IMR-90 (cell line): ENCODE data around the gene HEYL. TPM values are rescaled to one million over a fixed set of nuclear protein-coding genes. Genes with fewer than 3 reads are reported as not detected.

Source experiments
- ATAC-seq: fragments of 200-7000 bp; cut with Tn5 transposase; 2 replicates; pipeline ENCODE4 v1.9.1; 2020; ENCODE audit warnings: low read depth, mild to moderate bottlenecking, moderate library complexity
- BruUV-seq: library from RNA; stranded (reverse); fragments of 400-500 nt; replicated peaks from 2 replicates; lab custom pipeline; 2021; lab: Mats Ljungman, UMichigan
- CTCF ChIA-PET: fragments of 300-600 bp; formaldehyde crosslinking; extraction: SDS; loops from one replicate; lab custom pipeline; 2021; ENCODE audit warnings: antibody characterized with exemption; lab: Yijun Ruan, JAX
- POLR2A ChIA-PET: fragments of 300-600 bp; sonication (Branson Sonifier 250); formaldehyde crosslinking; loops from one replicate; lab custom pipeline; 2022; ENCODE audit warnings: antibody characterized with exemption; ENCODE audit not compliant: unreplicated experiment; lab: Charles Lee
- DNase-seq: peaks from one replicate; pipeline ENCODE4 v3.0.0; 2013
- H2AFZ ChIP-seq: replicated peaks from 2 replicates; pipeline ENCODE3; 2013; ENCODE audit warnings: low read length, mild to moderate bottlenecking; ENCODE audit not compliant: poor library complexity
- H2AK5ac ChIP-seq: 2 replicates; pipeline ENCODE4 v1.6.1; 2013; ENCODE audit warnings: low read depth, low read length, inconsistent platforms
- H2AK9ac ChIP-seq: replicated peaks from 2 replicates; pipeline ENCODE3; 2013; ENCODE audit warnings: mild to moderate bottlenecking, low read depth, low read length, moderate library complexity; ENCODE audit not compliant: poor library complexity
- H2BK120ac ChIP-seq: 2 replicates; pipeline ENCODE4 v1.6.1; 2013; ENCODE audit warnings: low read depth, low read length, inconsistent platforms
- H2BK15ac ChIP-seq: 3 replicates; pipeline ENCODE4 v1.6.1; 2013; ENCODE audit warnings: low read depth, low read length, inconsistent platforms
- H2BK20ac ChIP-seq: 2 replicates; pipeline ENCODE4 v1.6.1; 2013; ENCODE audit warnings: low read depth, mild to moderate bottlenecking, inconsistent platforms, low read length, moderate library complexity
- H2BK5ac ChIP-seq: 2 replicates; pipeline ENCODE4 v1.6.1; 2013; ENCODE audit warnings: mild to moderate bottlenecking, low read depth, low read length, inconsistent platforms; ENCODE audit not compliant: poor library complexity, severe bottlenecking
- H3K14ac ChIP-seq: replicated peaks from 2 replicates; pipeline ENCODE4 v1.6.1; 2013; ENCODE audit warnings: low read depth, low read length, inconsistent platforms
- H3K18ac ChIP-seq: 2 replicates; pipeline ENCODE4 v1.6.1; 2013; ENCODE audit warnings: low read depth, low read length, control low read depth
- H3K23ac ChIP-seq: 2 replicates; pipeline ENCODE4 v1.6.1; 2013; ENCODE audit warnings: low read depth, low read length, inconsistent platforms
- H3K27ac ChIP-seq: 2 replicates; pipeline ENCODE4 v1.5.1; 2013; ENCODE audit warnings: mild to moderate bottlenecking, control low read depth, low read length; ENCODE audit not compliant: insufficient read depth
- H3K27me3 ChIP-seq: 2 replicates; pipeline ENCODE4 v1.6.1; 2013; ENCODE audit warnings: low read length; ENCODE audit not compliant: control insufficient read depth, insufficient read depth
- H3K36me3 ChIP-seq: 2 replicates; pipeline ENCODE4 v1.6.1; 2013; ENCODE audit warnings: low read length, mixed read lengths; ENCODE audit not compliant: control insufficient read depth, insufficient read depth
- H3K4ac ChIP-seq: 2 replicates; pipeline ENCODE4 v1.6.1; 2013; ENCODE audit warnings: low read depth, low read length, inconsistent platforms
- H3K4me1 ChIP-seq: 2 replicates; pipeline ENCODE4 v1.6.1; 2013; ENCODE audit warnings: low read length, mixed read lengths; ENCODE audit not compliant: control insufficient read depth, insufficient read depth
- H3K4me2 ChIP-seq: 2 replicates; pipeline ENCODE4 v1.6.1; 2013; ENCODE audit warnings: low read depth, mild to moderate bottlenecking, control low read depth, low read length, moderate library complexity
- H3K4me3 ChIP-seq: 2 replicates; pipeline ENCODE4 v1.5.1; 2013; ENCODE audit warnings: low read depth, mild to moderate bottlenecking, control low read depth, low read length, moderate library complexity; ENCODE audit not compliant: insufficient read depth
- H3K56ac ChIP-seq: 2 replicates; pipeline ENCODE4 v1.6.1; 2013; ENCODE audit warnings: low read length, inconsistent platforms; ENCODE audit not compliant: insufficient read depth; ENCODE audit errors: extremely low read depth
- H3K79me1 ChIP-seq, 2 experiments: 2 replicates each; pipeline ENCODE4 v1.6.1; 2013; ENCODE audit warnings: low read length in 2 of 2, inconsistent platforms in 1 of 2, low read depth in 1 of 2
- H3K9ac ChIP-seq: 2 replicates; pipeline ENCODE4 v1.6.1; 2013; ENCODE audit warnings: low read depth, low read length, control low read depth
- H3K9me1 ChIP-seq: 2 replicates; pipeline ENCODE4 v1.6.1; 2013; ENCODE audit warnings: low read length, inconsistent platforms; ENCODE audit not compliant: insufficient read depth
- H3K9me3 ChIP-seq: 2 replicates; pipeline ENCODE4 v1.6.1; 2013; ENCODE audit warnings: low read length; ENCODE audit not compliant: control insufficient read depth, insufficient read depth
- H4K20me1 ChIP-seq: 2 replicates; pipeline ENCODE4 v1.6.1; 2013; ENCODE audit warnings: low read length, inconsistent platforms; ENCODE audit not compliant: insufficient read depth
- H4K5ac ChIP-seq: 2 replicates; pipeline ENCODE4 v1.6.1; 2013; ENCODE audit warnings: mild to moderate bottlenecking, low read depth, low read length, control low read depth
- H4K8ac ChIP-seq, 2 experiments: 2 replicates each; pipeline ENCODE4 v1.6.1; 2013; ENCODE audit warnings: low read depth in 2 of 2, low read length in 2 of 2, control low read depth in 1 of 2, inconsistent platforms in 1 of 2
- H4K91ac ChIP-seq: 2 replicates; pipeline ENCODE4 v1.6.1; 2013; ENCODE audit warnings: low read depth, low read length, inconsistent platforms; ENCODE audit not compliant: insufficient read depth
- MAFK ChIP-seq: IDR thresholded peaks from 2 replicates; pipeline ENCODE4 v1.6.1; 2012; ENCODE audit warnings: low read depth, low read length, improper control_type of control experiment
- MAZ ChIP-seq: IDR thresholded peaks from 2 replicates; pipeline ENCODE4 v1.6.1; 2012; ENCODE audit warnings: low read depth, mild to moderate bottlenecking, low read length, improper control_type of control experiment, moderate library complexity, borderline replicate concordance
- POLR2A ChIP-seq: IDR thresholded peaks from 2 replicates; pipeline ENCODE4 v1.6.1; 2012; ENCODE audit warnings: mild to moderate bottlenecking, low read depth, low read length
- RCOR1 ChIP-seq: IDR thresholded peaks from 2 replicates; pipeline ENCODE4 v1.6.1; 2012; ENCODE audit warnings: mild to moderate bottlenecking, low read length, improper control_type of control experiment; ENCODE audit not compliant: insufficient replicate concordance
- RFX5 ChIP-seq: IDR thresholded peaks from 2 replicates; pipeline ENCODE4 v1.8.0; 2012; ENCODE audit warnings: low read depth, mild to moderate bottlenecking, low read length, moderate library complexity
- SMC3 ChIP-seq: fragments of 150-350 bp; IDR thresholded peaks from 2 replicates; pipeline ENCODE4 v1.6.1; 2016; ENCODE audit warnings: low read depth, mild to moderate bottlenecking, antibody characterized with exemption, low read length, moderate library complexity
- WGBS, 2 experiments: methylation state at CpG; one replicate each; pipeline versions ENCODE4 v1.1.5 to v1.1.7; 2013; ENCODE audit warnings: missing lambda C conversion rate in 2 of 2; ENCODE audit not compliant: insufficient read length in 1 of 2; ENCODE audit errors: extremely low coverage in 2 of 2; 5-methylcytosine and 5-hydroxymethylcytosine counted together
- dilution Hi-C: fragments of 300-500 bp; cut with HindIII; formaldehyde crosslinking; loops from one replicate; pipeline ENCODE4 v1.14.3; 2018; ENCODE audit warnings: low sequenced_read_pairs; ENCODE audit not compliant: unreplicated experiment
- in situ Hi-C: fragments of 300-500 bp; cut with MboI; formaldehyde crosslinking; loops from 3 replicates; pipeline ENCODE4 v1.14.3; 2019; ENCODE audit warnings: low sequenced_read_pairs, inconsistent platforms, mixed read lengths
- intact Hi-C: fragments of 100-400 bp; cut with micrococcal nuclease; formaldehyde crosslinking; loops from 2 replicates; pipeline ENCODE4 v1.10.0; 2022
- polyA plus RNA-seq, 3 experiments: library from polyadenylated mRNA; depleted of rRNA; stranded (reverse); fragments of >200 nt; gene quantifications; 2 replicates each; pipeline ENCODE4 v1.2.3, GENCODE V29; 2012; ENCODE audit warnings: low replicate concordance in 1 of 3
- total RNA-seq: library from RNA; depleted of rRNA; stranded (reverse); fragments of >200 nt; gene quantifications from 2 replicates; pipeline ENCODE4 v1.2.3, GENCODE V29; 2012
- TF ChIP-seq, protein P1 (sequence below): fragments of 150-350 bp; IDR thresholded peaks from 2 replicates; pipeline ENCODE4 v1.6.1; 2017; ENCODE audit warnings: mild to moderate bottlenecking, antibody characterized with exemption, low read length, low read depth

HEYL gene
- total and polyA plus RNA-seq, 2 of the 4 experiments (the other 2 are of a cell fraction) = 0.02 TPM; not detected in 1

DNA sequence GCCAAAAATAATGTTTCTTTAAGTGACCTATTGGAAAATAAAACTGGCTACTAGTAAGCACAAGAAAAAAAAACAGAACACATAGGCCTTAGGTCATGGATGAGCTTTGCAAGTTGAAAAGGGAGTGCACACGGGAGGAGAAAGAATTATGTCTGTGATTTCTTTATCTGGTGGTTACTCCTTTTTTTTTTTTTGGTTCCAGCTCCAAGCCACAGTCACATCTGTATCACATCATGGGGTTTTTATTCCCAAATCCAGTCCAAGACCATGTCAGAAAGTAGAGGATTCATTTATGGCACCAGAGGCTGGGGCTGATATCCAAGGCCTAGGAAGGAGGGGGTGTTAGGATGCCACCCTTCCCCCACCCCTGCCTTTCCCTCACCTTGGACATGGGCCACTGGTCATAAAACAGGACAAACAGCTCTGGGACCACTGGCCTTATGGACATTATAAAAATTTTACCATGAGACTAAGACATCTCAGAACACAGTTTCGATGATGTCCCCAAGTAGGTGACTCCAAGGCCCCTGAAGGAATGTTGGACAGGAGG, 10.3 kb upstream of the HEYL start:
- TF ChIP-seq RFX5 (no peak), POLR2A (no peak), MAFK (no peak), RCOR1 (no peak), SMC3 (no peak), MAZ (no peak)
- TF ChIP-seq, protein P1, sequence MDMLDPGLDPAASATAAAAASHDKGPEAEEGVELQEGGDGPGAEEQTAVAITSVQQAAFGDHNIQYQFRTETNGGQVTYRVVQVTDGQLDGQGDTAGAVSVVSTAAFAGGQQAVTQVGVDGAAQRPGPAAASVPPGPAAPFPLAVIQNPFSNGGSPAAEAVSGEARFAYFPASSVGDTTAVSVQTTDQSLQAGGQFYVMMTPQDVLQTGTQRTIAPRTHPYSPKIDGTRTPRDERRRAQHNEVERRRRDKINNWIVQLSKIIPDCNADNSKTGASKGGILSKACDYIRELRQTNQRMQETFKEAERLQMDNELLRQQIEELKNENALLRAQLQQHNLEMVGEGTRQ = no peak
- BruUV-seq = no TSS peak
- no peak overlapping the region for H2BK120ac ChIP-seq
- no peak overlapping the region for H2BK15ac ChIP-seq
- POLR2A ChIA-PET = no interaction called here
- H3K9ac ChIP-seq = no peak overlapping the region
- H3K27ac ChIP-seq = no peak overlapping the region
- no peak overlapping the region for H2AFZ ChIP-seq
- no peak overlapping the region for H3K4me2 ChIP-seq
- H3K56ac ChIP-seq = no peak overlapping the region
- H3K4me1 ChIP-seq = peaks cover 11% of the 10 kb centered on the region
- DNase-seq (no peak), ATAC-seq (no peak)
- no peak overlapping the region for H3K18ac ChIP-seq
- no peak overlapping the region for H3K4me3 ChIP-seq
- 0 out of 2 replicates have a peak, but pooled peaks cover 4% of the 10 kb centered on the region for H3K9me1 ChIP-seq
- H4K20me1 ChIP-seq = no peaks in the 10 kb centered on the region
- H3K36me3 ChIP-seq = no peaks in the 10 kb centered on the region
- CTCF ChIA-PET = interaction anchor here (1.3 kb wide), 1 partner anchor 8 kb away, joined by 5 read pairs; no protein-coding TSS in a partner anchor
- no peaks in the 10 kb centered on the region for H3K79me1 ChIP-seq
- peaks cover 12% of the 10 kb centered on the region for H3K27me3 ChIP-seq
- no peak overlapping the region for H3K4ac ChIP-seq
- dilution Hi-C loops = no loop called here
- H3K14ac ChIP-seq = no peak overlapping the region
- in situ Hi-C loops = no loop called here
- no peak overlapping the region for H3K23ac ChIP-seq
- no peak overlapping the region for H4K5ac ChIP-seq
- no CpG with 5 or more reads among the region's 2 CpGs for WGBS, 2 experiments
- intact Hi-C loops = loop anchor here (10.0 kb wide), 1 partner anchor 555 kb away; no protein-coding TSS in a partner anchor
- H2AK9ac ChIP-seq = no peak overlapping the region
- no peaks in the 10 kb centered on the region for H3K9me3 ChIP-seq
- H4K8ac ChIP-seq = no peak overlapping the region
- H2BK20ac ChIP-seq = no peak overlapping the region
- H2AK5ac ChIP-seq = no peak overlapping the region
- no peak overlapping the region for H2BK5ac ChIP-seq
- no peak overlapping the region for H4K91ac ChIP-seq
